Measurements from ENCODE around the gene DBR1.

Gene DBR1, protein sequence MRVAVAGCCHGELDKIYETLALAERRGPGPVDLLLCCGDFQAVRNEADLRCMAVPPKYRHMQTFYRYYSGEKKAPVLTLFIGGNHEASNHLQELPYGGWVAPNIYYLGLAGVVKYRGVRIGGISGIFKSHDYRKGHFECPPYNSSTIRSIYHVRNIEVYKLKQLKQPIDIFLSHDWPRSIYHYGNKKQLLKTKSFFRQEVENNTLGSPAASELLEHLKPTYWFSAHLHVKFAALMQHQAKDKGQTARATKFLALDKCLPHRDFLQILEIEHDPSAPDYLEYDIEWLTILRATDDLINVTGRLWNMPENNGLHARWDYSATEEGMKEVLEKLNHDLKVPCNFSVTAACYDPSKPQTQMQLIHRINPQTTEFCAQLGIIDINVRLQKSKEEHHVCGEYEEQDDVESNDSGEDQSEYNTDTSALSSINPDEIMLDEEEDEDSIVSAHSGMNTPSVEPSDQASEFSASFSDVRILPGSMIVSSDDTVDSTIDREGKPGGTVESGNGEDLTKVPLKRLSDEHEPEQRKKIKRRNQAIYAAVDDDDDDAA

GRCh38 chr3:138174421-138175131 is at the start of gene DBR1:
Gene DBR1, minus strand, starts transcription at chr3:138174921. Its CDS starts 126 bp downstream, at chr3:138174795.
- DNase-seq, result peak; percentile 63

GRCh38 chr3:138222942-138223287 is 48.2 kb upstream of the DBR1 start:
- no peak for DNase-seq

- no peak for DNase-seq
Measured at GRCh38 chr3:138222131-138222941, 47.6 kb upstream of the DBR1 start.

GRCh38 chr3:138220788-138221187 is 46.1 kb upstream of the DBR1 start:
- DNase-seq, result no peak

DNA sequence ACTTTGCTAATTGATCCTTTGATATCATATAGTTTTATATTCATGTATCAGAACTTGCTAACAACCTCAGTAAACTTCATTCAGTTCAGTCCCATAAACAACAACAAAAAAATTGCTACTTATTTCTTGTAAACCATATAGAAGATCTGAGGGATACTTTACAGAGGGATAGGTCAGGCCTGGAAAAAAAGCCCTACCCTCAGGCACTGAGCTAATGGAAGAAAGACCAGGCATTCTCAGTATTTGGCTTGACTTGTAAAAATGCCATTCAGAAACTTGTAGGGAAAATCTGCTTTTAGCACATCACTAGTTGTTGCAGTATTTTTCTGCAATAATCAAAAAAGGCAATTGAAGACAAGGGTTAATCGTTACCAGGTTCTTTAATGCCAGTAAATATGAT is 45.5 kb upstream of the DBR1 start:
- DNase-seq, result no peak

DNA sequence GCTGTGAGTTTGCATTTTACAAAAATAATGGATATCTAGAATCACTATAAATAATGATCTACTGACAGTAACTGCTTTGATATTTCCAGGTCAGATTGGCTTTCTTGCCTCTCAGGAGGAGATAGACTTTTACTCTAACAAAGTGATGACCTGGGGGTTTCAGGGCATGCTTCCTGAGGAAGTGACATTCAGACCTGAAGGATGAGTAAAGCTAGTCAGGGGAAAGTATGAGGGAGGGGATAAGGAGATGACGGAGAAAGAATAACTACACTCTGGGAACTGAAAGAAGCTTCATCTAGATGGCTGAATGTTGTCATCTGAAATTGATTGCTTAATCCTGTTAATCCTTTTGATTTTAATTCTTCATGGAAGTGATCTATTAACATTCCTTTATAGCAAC is 44.5 kb upstream of the DBR1 start:
- DNase-seq, result no peak

DNA sequence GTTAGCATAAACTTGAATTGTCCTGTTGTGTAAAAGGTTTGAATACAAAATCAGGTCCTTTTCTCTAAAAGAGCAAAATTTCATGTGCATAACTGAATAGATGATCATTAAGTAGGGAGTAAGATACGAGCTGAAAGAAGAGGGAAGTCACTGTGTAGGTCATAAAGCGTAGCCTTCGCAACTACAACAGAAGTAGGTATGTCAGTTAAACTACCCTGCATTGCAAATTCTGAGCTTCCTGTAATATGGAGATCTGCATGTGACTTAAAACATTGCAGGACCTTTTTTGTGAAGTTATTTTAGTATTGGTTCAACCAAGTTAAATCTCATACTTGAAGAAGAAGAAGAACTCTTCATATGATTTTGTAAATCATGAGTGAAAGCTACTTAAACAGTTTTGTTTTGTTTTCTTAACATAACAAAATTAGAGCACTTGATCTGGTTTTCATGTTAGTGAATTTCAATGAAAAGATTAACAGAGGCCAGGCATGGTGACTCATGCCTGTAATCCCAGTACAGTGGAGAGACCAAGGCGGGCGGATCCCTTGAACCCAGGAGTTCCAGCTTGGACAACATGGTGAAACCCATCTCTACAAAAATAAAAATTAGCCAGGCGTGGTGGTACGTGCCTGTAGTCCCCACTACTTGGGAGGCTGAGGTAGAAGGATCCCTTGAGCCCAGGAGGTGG is 38.8 kb upstream of the DBR1 start:
- no peak for DNase-seq

DNA sequence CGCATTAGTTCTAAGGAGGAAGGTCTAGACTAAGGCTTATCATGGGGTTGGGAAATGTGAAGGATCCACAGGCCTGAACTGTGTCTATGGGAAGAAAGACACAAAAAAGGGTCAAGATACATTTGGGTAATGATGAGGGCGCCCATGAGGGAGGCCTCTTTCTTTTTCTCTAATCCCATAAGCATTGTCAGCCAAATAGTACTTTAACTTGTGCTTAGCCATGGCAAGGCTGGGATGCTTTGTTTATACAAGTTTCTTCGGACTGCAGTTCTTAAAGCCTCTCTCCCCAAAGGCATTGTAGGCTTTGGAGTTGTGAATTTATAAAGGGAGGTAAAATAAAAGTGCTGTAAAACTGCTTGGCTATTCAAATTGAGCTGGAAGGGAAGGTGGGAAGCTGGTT is 35.8 kb upstream of the DBR1 start:
- no peak for DNase-seq

DNA sequence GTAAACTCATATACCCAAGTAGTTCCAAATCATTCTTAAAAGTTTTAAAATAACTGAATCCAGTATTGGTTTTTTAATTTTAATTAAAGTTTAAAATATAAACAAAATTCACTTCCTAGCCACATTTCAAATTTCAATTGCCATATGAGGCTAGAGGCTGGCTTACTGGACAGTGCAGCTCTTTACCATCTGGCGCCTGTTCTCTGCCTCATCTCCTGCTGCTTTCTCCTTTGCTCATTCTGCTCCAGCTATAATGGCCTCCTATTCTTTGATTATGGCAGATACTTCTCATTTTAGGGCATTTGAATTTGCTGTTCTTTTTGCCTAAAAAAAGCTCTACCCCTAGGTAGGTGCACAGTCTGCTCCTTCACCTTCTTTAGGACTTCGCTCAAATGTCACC is 31.5 kb upstream of the DBR1 start:
- no peak for DNase-seq

- no peak for DNase-seq
Measured at GRCh38 chr3:138205527-138205926, 30.8 kb upstream of the DBR1 start.

DNA sequence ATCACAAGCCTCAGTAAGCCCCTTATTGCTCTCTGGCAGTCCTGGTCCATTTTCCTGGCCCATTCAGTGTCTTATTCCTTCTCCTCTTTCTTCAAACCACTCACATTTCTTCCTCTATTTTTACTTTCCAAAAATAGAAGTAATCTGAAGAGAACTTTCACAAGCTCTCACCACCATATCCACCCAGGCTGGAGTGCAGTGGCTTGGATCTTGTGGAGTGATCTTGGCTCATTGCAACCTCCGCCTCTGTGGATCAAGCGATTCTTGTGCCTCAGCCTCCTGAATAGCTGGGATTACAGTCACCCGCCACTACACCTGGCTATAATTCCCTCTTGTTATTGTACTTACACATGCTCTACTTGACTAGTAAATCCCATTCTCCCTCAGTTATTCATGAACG is 29.2 kb upstream of the DBR1 start:
- DNase-seq, result no peak

- DNase-seq, result no peak
Measured at GRCh38 chr3:138202945-138203701, 28.4 kb upstream of the DBR1 start.

DNA sequence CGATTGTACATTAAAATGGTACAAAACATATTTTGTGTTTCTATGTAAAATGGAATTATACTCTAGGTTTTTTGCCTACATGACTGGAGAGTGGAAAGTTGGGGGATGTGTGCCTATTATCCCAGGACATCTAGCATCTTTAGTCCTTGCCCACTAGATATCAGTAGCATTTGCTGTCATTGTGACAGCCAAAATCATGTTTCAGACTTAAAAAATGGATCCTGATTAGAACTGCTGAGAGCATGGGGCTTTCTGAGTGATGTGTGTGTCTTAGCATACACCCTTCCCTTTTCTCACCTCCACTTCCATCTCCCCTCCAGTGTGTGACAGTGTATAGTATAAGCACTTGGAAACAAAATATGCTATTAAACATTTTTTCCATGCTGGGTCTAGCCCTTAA is 25.7 kb upstream of the DBR1 start:
- DNase-seq, result no peak

DNA sequence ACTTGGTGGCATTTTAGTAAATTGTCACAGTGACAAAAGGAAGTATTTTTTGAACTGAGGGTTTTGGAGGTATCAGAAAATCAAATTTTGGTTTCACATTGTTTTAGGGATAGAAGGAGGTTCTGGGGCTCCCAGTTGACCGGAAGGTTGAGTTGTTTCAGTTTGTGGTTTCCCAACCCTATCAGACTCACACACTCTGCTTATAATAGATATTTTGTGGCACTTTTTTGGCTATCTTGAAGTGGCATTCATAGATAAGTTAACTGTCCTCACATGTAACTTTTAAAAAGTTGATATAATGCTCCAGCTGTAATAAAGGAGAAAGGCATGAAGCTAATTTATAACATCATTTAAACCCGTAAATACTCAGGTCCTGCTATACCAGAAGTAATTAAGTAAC is 25.1 kb upstream of the DBR1 start:
- no peak for DNase-seq

GRCh38 chr3:138197524-138197923 is 22.8 kb upstream of the DBR1 start:
- no peak for DNase-seq

DNA sequence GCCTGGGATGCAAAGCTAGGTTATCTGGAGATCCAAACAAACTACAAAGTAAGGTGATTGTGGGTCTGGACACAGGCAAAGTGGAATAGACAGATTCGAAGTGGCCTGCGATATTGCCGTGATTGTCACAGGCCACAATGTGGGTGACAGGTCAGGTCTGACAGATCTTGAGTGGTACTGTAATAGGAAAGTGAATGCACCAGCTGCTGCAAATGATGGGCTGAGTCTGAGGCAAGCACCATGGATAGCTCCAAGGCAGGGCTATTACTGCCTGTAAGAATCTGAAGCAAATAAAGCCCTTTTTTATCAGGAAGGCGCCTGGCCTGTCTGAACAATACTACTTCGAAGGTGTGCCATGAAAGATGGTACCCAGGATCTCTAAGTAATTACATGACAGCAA is 22.3 kb upstream of the DBR1 start:
- no peak for DNase-seq

GRCh38 chr3:138196023-138196422 is 21.3 kb upstream of the DBR1 start:
- no peak for DNase-seq

DNA sequence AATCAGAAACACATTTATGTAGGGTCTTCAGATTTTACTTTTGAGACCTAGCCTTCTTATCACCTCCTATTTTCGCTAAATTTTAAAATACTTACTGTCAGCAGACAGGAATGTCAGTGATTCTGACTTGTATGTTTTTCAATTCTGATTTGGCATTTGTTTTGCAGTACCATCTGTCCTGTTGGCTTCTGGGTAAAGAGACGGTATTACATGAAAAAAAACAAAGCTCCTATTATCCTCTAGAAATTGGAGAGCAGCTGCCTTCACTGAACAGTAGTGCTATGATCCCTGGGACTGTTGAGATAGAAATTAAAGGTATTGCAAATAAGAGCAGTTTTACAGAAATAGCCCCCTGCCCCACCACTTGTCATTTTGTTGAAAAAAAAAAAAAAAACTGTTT is 20.8 kb upstream of the DBR1 start:
- no peak for DNase-seq

DNA sequence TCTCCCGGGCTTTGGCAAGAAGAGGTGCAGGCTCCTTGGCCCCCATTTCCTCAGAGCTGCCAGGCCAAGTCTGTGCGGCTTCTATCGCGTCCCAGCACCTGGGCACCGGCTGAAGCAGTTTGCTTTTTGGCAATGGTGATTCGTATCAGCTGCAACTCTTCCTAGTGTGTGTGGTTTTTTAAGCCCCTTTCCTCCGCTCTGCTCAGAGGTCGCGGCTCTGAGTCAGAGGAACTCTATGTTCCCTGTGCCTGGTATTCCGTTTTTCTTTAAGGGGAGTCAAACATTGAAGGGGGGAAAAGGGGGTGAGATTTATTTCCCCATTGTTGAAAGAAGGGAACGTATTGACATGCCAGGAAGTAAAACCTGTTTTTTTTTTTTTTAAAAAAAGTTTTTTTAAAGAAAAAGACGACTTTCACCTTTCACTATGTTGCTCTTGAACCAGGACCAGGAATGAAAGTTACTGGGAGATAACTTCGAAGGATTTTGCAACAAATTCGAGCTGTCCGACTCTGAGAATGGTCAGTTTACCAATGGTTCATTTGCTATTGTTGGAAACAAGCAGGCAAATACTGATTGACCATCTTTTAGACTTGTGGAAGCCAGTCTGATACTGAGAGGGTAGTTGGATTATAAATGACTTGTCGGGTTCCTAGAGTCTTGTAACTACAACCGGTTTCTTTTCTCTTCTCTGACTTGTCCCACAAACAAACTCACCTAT is 13.5 kb upstream of the DBR1 start:
- DNase-seq, result no peak

GRCh38 chr3:138187296-138188012 is 12.7 kb upstream of the DBR1 start, which contains the start of gene ARMC8:
Gene ARMC8, plus strand, starts transcription at chr3:138187301. Its CDS starts 254 bp downstream, at chr3:138187555.
- peak; percentile 30 for DNase-seq

Data from stimulated activated CD4-positive, alpha-beta T cell treated with anti-CD3 and anti-CD28 coated beads, Interleukin-4, amount 100 ng/mL, for 1 hour (primary cell).